Sigmoid colon (tissue), 4 donors: ENCODE measurements around the gene CTSL.

Experiments
- CTCF ChIP-seq, 4 experiments: fragments of 450-650 bp in 3 of 4; fragments of 200-600 bp in 1 of 4; IDR thresholded peaks; one replicate each; pipeline ENCODE4 v1.5.1; 2016 to 2019; ENCODE audit warnings: antibody characterized with exemption in 4 of 4, mild to moderate bottlenecking in 3 of 4, moderate library complexity in 2 of 4
- POLR2AphosphoS5 ChIP-seq, 4 donors: sonication (generic); formaldehyde crosslinking; IDR thresholded peaks; one replicate each; pipeline ENCODE4 v1.6.1; 2017; ENCODE audit warnings: antibody characterized with exemption in 4 of 4

DNA sequence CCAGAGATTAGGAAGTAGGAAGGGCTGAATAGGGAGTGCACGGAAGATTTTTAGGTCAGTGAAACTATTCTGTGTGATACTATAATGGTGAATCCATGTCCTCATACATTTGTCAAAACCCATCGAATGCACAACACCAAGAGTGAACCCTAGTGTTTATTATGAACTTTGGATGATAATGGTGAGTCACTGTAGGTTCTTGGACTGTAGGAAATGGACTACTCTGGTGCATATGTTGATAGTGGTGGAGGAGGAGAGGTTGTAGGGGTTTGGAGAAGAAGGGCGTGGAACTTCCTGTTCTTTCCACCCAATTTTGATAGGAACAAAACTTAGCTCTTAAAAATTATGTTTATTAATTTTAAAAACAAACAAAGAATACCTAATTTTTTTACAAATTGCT lies 14.3 kb downstream of the CTSL start:
- TF ChIP-seq CTCF (IDR thresholded peaks at IDR 0.05): no peak
- TF ChIP-seq POLR2AphosphoS5 (IDR thresholded peaks at IDR 0.05): no peak
